ENCODE data around the gene MEX3C.

- TF ChIP-seq CTCF (IDR thresholded peaks at IDR 0.05; ENCODE audit: insufficient read depth, low read length, poor library complexity, severe bottlenecking) (no peak), EZH2phosphoT487 (conservative IDR thresholded peaks at IDR 0.05; ENCODE audit: low read length) (no peak)
These were observed 60.3 kb downstream of the MEX3C start for GRCh38 chr18:51137026-51137729.

All from SU-DHL-6 (cell line).